NOMO-1 treated with dmso at 0.1 percent for 144 hours (cell line): ENCODE data around the gene UQCRQ.
A peak's percentile ranks its signal among the peaks of the same experiment; 100 is the strongest.

ENCODE experiments used
- DNase-seq: peaks from one replicate; lab custom pipeline; 2025; ENCODE audit not compliant: unreplicated experiment; lab: John Stamatoyannopoulos, UW

Gene UQCRQ

GRCh38 chr5:132868754-132869153, 2.3 kb downstream of the UQCRQ start:
- DNase-seq: no peak

DNA sequence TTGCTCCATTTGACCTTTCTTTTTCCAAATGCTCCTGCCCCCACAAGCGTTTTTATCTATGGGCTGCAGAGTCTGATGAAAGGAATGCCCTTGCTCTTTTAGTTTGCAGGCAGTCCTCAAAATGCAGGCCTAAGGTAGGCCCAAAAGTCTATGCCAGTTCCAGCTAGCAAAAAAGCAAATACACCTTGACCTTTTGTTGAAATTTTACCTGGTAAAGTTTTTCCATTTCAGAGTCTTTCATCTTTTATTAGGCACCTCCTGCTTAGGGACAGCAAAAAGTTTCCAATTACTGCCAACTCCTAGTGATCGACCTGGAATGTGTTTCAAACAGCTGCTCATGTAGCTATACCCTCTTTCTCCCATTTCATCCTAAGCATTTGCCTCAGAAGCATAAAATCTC, 4.4 kb downstream of the UQCRQ start:
- no peak for DNase-seq

DNA sequence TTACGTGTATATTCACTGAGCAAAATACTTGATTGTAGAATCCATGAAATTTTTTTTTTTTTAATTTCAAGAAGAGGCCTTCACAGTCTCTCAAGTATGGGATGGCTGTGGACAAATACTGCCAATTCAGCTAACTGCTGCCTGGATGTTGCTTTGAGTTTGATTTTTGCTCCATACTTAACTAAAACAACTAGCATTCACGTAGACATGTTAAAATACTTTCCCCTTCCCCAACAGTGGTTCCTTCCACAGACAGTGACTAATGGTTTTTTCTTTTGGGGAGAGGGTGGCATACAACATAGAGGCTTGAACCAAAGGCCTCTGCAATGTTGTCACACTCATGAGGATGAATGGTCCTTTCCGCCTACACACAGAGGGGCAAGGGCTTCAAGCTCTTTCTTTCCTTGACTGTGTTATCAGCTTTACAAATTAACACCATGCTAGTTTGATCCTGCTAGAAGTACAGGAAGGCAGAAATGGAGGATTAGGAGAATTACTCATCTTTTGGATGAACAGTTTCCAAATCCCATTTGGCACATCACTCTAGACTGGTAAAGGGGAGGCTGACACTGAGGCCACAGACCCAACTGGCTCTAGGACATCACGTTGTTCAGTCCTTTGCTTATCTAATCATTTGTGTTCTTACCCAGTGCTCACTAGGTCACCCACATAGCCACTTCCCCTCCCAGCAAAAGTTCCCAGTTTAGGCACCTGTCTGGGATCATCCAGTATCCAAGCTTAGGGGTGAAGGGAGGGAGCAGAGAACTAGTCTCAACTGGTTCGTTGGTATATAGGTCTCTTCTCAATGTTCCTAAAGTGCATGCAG, 5.2 kb downstream of the UQCRQ start:
- DNase-seq: no peak

- no peak for DNase-seq
These were observed 6.3 kb downstream of the UQCRQ start for GRCh38 chr5:132872788-132873118.

GRCh38 chr5:132873119-132873929, 6.9 kb downstream of the UQCRQ start, which contains the start of gene LEAP2:
TSS of gene LEAP2 (plus strand) at chr5:132873668. CDS start at chr5:132873695, 27 bp downstream.
- DNase-seq: no peak

- DNase-seq: no peak
These were observed 7.5 kb downstream of the UQCRQ start for GRCh38 chr5:132873930-132874271.

- no peak for DNase-seq
These were observed 9.7 kb downstream of the UQCRQ start for GRCh38 chr5:132876020-132876759.

- DNase-seq: no peak
These were observed 11.0 kb downstream of the UQCRQ start for GRCh38 chr5:132877466-132877865.

DNA sequence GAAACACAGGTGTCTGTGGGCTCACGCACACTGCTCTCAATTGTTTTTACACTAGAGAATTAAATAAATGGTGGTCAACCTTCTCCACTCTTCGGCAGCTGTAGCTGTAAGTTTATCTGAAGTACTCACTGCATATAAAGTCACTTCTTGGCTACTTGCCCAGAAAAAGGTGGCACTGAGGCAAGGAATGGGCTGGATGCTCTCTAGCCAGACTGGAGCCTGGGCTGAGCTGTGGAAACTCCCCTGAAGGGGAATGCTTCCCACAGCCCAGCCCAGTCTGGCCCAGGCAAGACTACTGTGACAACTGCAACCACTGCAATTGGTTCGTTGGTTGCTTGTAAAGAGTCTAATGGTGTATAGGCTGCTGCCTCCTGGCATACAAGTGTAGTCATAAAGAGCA, 11.5 kb downstream of the UQCRQ start:
- no peak for DNase-seq

GRCh38 chr5:132883261-132883834, 16.9 kb downstream of the UQCRQ start:
- DNase-seq: peak; percentile 54

GRCh38 chr5:132884548-132884947, 18.1 kb downstream of the UQCRQ start:
- DNase-seq: no peak

- no peak for DNase-seq
These were observed 19.8 kb downstream of the UQCRQ start for GRCh38 chr5:132886064-132886823.

GRCh38 chr5:132887283-132887682, 20.8 kb downstream of the UQCRQ start:
- DNase-seq: no peak

DNA sequence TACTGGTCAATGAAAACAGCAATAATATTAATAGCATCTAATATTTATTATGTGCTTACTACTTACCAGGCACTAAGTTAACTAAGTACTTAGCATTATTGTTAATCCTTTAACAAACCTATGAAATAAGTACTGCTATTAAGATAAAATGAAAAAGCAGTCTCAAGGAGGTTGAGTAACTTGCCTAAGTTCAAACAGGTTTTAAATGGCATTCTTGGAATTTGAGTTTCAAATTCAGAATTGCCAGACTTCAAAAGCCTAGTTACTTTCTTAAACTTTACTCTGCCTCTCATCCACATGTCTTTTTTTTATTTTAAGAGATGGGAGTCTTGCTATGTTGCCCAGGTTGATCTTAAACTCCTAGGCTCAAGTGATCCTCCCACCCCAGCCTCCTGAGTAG, 23.1 kb downstream of the UQCRQ start:
- no peak for DNase-seq

DNA sequence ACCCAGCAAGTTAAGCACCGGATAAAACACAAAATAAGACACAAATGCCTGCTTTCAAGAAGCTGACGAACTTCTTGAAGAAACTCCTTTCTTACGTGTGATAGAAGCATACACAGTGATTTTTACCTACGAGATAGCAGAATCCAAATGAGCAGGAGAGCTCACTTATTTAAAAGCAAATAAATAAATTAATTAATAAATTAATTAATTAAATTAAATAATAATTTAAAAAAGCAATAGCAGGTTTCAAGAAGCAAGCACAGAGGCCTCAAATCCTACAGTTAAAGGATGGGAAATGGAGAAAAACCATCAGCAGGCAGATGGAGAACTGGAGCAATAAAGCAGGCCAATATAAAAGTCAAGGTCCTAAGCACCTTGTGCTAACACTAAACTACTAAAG, 24.4 kb downstream of the UQCRQ start:
- no peak for DNase-seq

- DNase-seq: no peak
These were observed 29.4 kb downstream of the UQCRQ start for GRCh38 chr5:132895719-132896305.

GRCh38 chr5:132896685-132897084, 30.2 kb downstream of the UQCRQ start:
- no peak for DNase-seq

GRCh38 chr5:132898094-132898493, 31.7 kb downstream of the UQCRQ start:
- DNase-seq: no peak

- no peak for DNase-seq
These were observed 34.6 kb downstream of the UQCRQ start for GRCh38 chr5:132901036-132901435.

DNA sequence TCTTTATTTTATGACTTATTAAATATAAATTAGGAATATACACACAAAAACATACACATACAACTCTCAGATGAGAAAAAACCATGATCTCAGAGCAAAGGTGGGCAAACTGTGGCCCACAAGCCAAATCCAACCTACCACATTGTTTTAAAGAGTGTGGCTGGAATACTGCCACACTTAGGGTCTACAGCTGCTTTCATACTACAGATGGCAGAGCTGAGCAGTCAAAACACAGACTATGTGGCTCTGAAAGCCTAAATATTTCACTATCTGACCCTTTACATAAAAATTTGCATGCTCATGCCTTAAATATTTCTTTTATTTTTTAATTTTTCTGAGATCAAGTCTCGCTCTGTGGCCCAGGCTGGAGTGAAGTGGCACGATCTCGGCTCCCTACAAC, 35.3 kb downstream of the UQCRQ start:
- no peak for DNase-seq
